Measurements from ENCODE around the gene ZGPAT.

- no peak for TF ChIP-seq POLR2A (IDR thresholded peaks at IDR 0.05; ENCODE audit: extremely low read depth, insufficient read length)
- TF ChIP-seq CTCF (IDR thresholded peaks at IDR 0.05; ENCODE audit: low read depth, low read length), result no peak
Measured at GRCh38 chr20:63686492-63687321, 21.1 kb upstream of the ZGPAT start.
